ENCODE measurements around the gene VASP.

VASP gene

DNA sequence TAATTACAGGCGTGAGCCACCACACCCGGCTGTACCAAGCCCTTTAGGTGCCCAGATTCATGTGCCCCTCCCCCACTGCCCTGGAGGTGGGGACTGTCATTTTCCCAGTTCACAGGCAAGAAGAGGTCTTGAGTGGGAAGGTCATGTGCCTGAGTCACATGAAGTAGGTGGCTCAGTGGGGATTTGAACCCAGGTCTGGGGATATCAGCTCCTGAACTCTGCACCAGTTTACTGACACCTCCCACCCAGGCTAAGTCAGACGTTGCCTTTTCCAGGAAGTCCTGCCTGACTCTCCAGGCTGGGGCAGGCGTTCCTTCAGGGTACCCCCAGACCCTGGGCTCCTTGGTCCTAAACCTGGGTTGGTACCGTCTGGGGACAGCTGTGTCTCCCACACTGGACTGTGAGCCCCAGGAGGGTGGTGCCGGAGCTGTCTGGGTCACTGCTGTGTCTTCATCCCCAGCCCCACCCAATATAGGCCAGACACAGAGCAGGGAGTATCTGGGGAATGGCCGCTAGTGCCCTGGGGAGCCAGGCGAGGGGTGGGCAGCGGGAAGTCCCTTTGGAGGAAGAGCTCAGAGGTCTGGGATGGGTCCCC lies 8.6 kb downstream of the VASP start:
- DNase-seq (ENCODE audit: low spot score), result no peak

DNA sequence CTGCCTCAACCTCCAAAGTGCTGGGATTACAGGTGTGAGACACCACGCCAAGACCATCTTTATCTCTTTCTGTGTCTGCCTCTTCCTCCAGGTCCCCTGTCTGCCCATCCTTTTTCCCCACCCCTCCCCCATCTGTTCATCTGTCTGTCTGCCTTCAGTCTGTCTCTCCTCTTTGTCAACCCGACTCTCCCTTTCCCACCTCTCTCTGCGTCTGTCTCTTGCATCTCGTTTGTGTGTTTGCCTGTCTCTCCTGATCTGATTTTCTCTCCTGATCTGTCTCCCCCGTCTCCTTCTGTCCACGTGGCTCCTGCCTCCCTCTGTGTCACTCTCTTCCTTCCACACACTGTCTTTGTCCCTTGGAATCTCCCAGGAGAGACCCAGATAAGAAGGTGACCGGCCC lies 10.0 kb downstream of the VASP start:
- DNase-seq (ENCODE audit: low spot score), result no peak

GRCh38 chr19:45517641-45518468 lies 10.6 kb downstream of the VASP start:
- DNase-seq (ENCODE audit: low spot score), result no peak

- no peak for DNase-seq (ENCODE audit: low spot score)
Measured at GRCh38 chr19:45518469-45518826, 11.2 kb downstream of the VASP start.

GRCh38 chr19:45522010-45522941 lies 15.0 kb downstream of the VASP start:
- no peak for DNase-seq (ENCODE audit: low spot score)

GRCh38 chr19:45523642-45524256 lies 16.5 kb downstream of the VASP start:
- peak; percentile 90 for DNase-seq (ENCODE audit: low spot score)

DNA sequence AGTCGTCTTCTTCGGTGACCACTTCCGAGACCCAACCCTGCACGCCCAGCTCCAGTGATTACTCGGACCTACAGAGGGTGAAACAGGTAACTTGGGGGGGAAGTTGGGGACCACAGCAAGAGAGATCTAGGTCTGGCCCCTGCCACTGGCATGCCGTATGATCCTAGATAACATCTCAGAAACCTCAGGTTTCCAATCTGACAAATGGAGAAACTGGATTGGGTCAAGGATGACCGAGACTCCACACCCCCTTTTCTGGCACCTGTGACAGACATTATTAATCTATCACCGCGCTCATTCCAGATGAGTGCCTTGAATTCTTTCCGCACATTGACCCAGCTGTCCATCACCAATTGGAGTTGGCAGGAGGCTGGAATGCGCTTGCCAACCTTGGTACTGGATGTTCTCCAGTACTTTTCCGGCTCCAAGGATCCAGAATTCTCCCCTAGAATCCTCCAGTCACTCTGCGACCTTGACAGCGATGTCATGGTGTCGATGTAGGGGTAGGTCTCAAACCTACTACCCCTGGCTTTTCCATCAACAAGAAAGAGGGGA lies 17.4 kb downstream of the VASP start:
- no peak for DNase-seq (ENCODE audit: low spot score)

GRCh38 chr19:45526143-45526542 lies 18.9 kb downstream of the VASP start:
- peak; percentile 82 for DNase-seq (ENCODE audit: low spot score)

- DNase-seq (ENCODE audit: low spot score), result no peak
Measured at GRCh38 chr19:45526971-45527370, 19.7 kb downstream of the VASP start.

GRCh38 chr19:45527731-45528130 lies 20.5 kb downstream of the VASP start:
- DNase-seq (ENCODE audit: low spot score), result no peak

DNA sequence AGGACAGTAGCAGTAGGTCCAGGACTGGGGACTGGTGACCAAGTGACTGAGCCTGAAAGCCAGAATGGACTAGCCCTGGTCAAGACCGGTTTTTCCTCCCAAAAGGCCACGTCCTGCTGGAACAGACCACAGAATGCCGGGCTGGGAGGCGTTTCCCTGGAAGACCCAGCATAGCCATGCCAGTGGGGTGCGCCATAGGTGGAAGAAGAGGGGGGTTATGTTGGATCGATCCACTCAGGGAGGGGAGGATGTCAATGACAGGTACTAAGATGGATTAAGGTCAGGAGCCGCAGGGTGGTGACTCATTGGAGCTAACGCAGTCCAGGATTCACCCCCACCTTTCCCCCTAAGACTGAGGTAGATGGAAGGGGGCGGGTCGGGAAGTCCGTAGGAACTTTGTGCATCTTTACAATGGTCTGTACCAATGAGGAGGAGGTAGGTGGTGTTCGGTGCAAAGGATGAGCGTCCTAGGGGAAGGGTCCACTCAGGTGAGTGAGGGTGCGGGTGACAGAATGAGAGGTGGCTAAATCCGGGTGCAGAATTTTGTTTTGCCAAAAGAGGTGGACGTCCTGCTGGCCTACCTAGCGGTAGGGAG lies 21.0 kb downstream of the VASP start:
- peak; percentile 24 for DNase-seq (ENCODE audit: low spot score)

DNA sequence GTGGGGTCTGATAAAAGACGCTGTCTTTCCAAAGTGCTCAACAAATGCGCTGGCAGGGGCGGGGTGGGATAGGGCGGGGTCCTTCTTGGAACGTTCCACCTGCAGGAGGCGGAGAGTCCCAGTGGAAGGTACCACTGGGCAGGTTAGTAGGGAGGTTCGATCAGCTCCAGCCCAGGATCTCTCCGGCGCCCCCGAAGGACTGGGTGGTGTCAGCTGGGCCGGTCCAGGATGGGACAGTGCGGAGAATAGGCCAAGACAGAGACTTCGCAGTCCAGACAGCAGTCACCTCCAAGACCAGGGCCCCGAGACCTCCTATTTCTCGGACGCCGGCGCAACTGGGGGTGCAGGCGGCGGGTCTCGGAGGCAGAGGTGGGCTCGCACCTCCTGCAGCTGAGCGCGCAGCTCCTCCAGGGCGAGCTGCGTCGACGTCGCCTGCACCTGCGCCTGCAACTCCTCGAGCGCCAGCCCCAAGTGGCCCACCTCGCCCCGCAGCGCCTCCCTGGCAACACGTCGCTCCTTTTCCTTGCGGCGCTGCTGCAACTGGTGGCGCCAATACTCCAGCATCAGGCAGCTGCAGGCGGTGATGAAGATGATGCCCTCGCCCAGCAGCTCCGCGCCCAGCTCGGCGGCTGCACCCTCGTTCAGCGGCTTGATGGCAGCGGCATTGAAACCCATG lies 21.6 kb downstream of the VASP start:
- peak; percentile 24 for DNase-seq (ENCODE audit: low spot score)

- no peak for DNase-seq (ENCODE audit: low spot score)
Measured at GRCh38 chr19:45529420-45529785, 22.1 kb downstream of the VASP start.

GRCh38 chr19:45531349-45531748 lies 24.1 kb downstream of the VASP start:
- DNase-seq (ENCODE audit: low spot score), result no peak

GRCh38 chr19:45539459-45539858 lies 32.2 kb downstream of the VASP start:
- DNase-seq (ENCODE audit: low spot score), result no peak

GRCh38 chr19:45542234-45542668 lies 35.0 kb downstream of the VASP start:
- no peak for DNase-seq (ENCODE audit: low spot score)

DNA sequence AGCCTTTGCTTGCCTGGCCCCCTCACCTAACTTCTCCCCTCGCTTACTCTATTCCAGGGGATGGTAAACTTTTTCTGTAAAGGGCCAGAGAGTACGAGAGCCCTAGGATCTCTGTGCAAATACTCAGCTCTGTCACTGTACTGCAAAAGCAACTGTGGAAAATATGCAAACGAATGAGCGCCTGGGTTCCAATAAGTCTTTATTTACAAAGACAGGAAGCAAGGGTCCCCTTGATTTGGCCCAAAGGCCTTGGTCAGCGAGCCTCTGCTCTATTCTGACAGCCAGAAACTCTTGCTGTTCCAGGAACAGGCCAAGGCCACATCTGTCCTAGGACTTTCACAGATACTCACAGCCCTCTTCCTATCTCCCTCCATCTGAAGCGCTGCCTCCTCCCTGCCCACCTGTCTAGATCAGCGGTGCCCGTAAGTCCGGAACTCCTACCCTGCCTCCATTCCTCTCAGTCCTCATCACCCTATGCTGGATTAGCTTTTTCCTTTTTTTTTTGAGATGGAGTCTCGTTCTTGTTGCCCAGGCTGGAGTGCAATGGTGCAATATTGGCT lies 40.0 kb downstream of the VASP start:
- DNase-seq (ENCODE audit: low spot score), result no peak

DNA sequence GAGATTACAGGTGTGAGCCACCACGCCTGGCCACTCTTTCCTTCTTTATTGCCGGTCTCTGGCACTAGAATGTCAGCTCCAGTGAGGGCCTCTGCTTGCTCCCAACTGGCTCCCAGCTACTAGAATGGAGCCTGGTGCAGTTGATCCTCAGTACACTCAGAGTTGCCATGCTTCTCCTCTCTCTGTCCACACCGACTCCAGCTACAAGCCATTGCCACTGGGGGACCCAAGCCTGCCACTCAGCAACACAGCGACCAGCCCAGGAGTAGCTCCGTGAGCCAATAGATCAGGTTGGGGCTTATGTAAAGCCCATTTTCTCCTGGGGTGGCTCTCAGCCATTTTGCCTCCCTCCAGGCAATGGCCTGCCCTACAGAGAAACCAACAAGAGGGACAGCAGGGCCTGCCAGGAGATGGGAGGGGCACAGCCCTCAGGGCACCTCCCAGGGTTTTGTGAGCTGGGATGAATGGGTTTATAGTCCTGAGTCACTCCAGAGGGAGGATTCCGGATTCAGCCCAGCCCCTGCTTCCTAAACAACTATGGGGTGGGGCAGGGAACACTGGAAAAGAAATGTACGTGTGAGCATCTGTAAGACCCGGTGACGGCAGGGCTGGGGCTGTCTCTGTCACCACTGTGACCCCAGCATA lies 40.8 kb downstream of the VASP start:
- peak; percentile 85 for DNase-seq (ENCODE audit: low spot score)

DNA sequence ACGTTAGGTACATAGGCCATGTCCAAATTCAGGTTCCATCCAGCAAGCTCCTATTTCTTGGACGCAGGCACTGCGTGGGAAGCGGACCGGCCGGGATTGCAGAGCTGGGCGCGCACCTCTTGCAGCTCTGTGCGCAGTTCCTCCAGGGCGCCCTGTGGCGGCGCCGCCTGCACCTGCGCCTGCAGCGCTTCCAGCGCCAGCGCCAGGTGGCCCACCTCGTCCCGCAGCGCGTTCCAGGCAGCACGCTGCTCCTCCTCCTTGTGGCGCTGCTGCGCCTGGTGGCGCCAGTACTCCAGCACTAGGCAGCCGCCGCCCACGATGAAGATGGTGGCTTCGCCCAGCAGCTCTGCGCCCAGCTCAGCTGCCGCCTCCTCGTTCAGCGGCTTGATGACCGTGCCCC lies 46.2 kb downstream of the VASP start:
- DNase-seq (ENCODE audit: low spot score), result no peak

- peak; percentile 10 for DNase-seq (ENCODE audit: low spot score)
Measured at GRCh38 chr19:45554481-45554880, 47.2 kb downstream of the VASP start.
